ENCODE measurements around the gene CLSTN2. TPM values are rescaled to one million over a fixed set of nuclear protein-coding genes. Genes with fewer than 3 reads are reported as not detected.
A peak's percentile ranks its signal among the peaks of the same experiment; 100 is the strongest.

Gene CLSTN2
- total and polyA plus RNA-seq, 2 donors from 2014 or later, result 2.0 to 12.0 TPM

GRCh38 chr3:140206196-140207040 is 271.4 kb downstream of the CLSTN2 start:
- Histone ChIP-seq H3K9ac (ENCODE audit: low read length in 3 of 3) (no peak overlapping the region), H3K4me1 (ENCODE audit: control insufficient read depth in 2 of 3, insufficient read depth in 2 of 3, low read depth in 1 of 3, low read length in 3 of 3) (peaks cover 0 to 2% (median 0%) of the 10 kb centered on the region in 3 donors), H3K4me3 (ENCODE audit: low read length in 3 of 3) (no peak overlapping the region), H3K36me3 (ENCODE audit: control insufficient read depth in 2 of 3, insufficient read depth in 3 of 3, low read length in 3 of 3) (no peaks in the 10 kb centered on the region), H3K9me3 (ENCODE audit: control insufficient read depth in 2 of 3, insufficient read depth in 1 of 3, low read length in 3 of 3) (no peaks in the 10 kb centered on the region), H3K27me3 (ENCODE audit: control insufficient read depth, insufficient read depth, low read length) (no peaks in the 10 kb centered on the region), H3K27ac (ENCODE audit: low read depth in 2 of 2, low read length in 2 of 2) (no peak overlapping the region)
- DNase-seq, result peak in 4 of 5 donors; percentile 45 to 85 (median 74)
- no peak for FAIRE-seq
- intact Hi-C loops (cut with DNase I), result no loop called here
- TF ChIP-seq CTCF (IDR thresholded peaks at IDR 0.05; ENCODE audit: borderline replicate concordance, extremely low read depth, insufficient read depth), result no peak

- Histone ChIP-seq H3K4me1 (ENCODE audit: control insufficient read depth in 2 of 3, insufficient read depth in 2 of 3, low read depth in 1 of 3, low read length in 3 of 3) (peaks cover 0 to 2% (median 0%) of the 10 kb centered on the region in 3 donors), H3K27ac (ENCODE audit: low read depth in 2 of 2, low read length in 2 of 2) (no peak overlapping the region), H3K36me3 (ENCODE audit: control insufficient read depth in 2 of 3, insufficient read depth in 3 of 3, low read length in 3 of 3) (no peaks in the 10 kb centered on the region), H3K9ac (ENCODE audit: low read length in 3 of 3) (no peak overlapping the region), H3K27me3 (ENCODE audit: control insufficient read depth, insufficient read depth, low read length) (no peaks in the 10 kb centered on the region), H3K4me3 (ENCODE audit: low read length in 3 of 3) (no peak overlapping the region), H3K9me3 (ENCODE audit: control insufficient read depth in 2 of 3, insufficient read depth in 1 of 3, low read length in 3 of 3) (no peaks in the 10 kb centered on the region)
- DNase-seq (no peak), FAIRE-seq (no peak)
- intact Hi-C loops (cut with DNase I), result no loop called here
- no peak for TF ChIP-seq CTCF (IDR thresholded peaks at IDR 0.05; ENCODE audit: borderline replicate concordance, extremely low read depth, insufficient read depth)
These were observed 272.6 kb downstream of the CLSTN2 start for GRCh38 chr3:140207541-140207940.

- no peaks in the 10 kb centered on the region for H3K4me1 ChIP-seq (ENCODE audit: control insufficient read depth in 2 of 3, insufficient read depth in 2 of 3, low read depth in 1 of 3, low read length in 3 of 3)
- no peak for DNase-seq
- no peak for TF ChIP-seq CTCF (IDR thresholded peaks at IDR 0.05; ENCODE audit: borderline replicate concordance, extremely low read depth, insufficient read depth)
- no peak overlapping the region for H3K27ac ChIP-seq (ENCODE audit: low read depth in 2 of 2, low read length in 2 of 2)
- H3K4me3 ChIP-seq (ENCODE audit: low read length in 3 of 3), result no peak overlapping the region
- intact Hi-C loops (cut with DNase I), result no loop called here
- H3K36me3 ChIP-seq (ENCODE audit: control insufficient read depth in 2 of 3, insufficient read depth in 3 of 3, low read length in 3 of 3), result no peaks in the 10 kb centered on the region
- H3K9ac ChIP-seq (ENCODE audit: low read length in 3 of 3), result no peak overlapping the region
- H3K9me3 ChIP-seq (ENCODE audit: control insufficient read depth in 2 of 3, insufficient read depth in 1 of 3, low read length in 3 of 3), result no peaks in the 10 kb centered on the region
- FAIRE-seq, result no peak
- H3K27me3 ChIP-seq (ENCODE audit: control insufficient read depth, insufficient read depth, low read length), result no peaks in the 10 kb centered on the region
These were observed 281.3 kb downstream of the CLSTN2 start for GRCh38 chr3:140216249-140216648.

Measured in kidney (tissue), 14 donors.